Stimulated activated CD4-positive, alpha-beta T cell treated with anti-CD3 and anti-CD28 coated beads, Interleukin-12 subunit alpha, Interleukin-12 subunit beta, amount 100 ng/mL, for 4 hours (primary cell): ENCODE measurements around the gene TMEM121B.

Experiments used
- DNase-seq: peaks from one replicate; pipeline ENCODE4 v3.0.0-alpha.2; 2020

TMEM121B gene

DNA sequence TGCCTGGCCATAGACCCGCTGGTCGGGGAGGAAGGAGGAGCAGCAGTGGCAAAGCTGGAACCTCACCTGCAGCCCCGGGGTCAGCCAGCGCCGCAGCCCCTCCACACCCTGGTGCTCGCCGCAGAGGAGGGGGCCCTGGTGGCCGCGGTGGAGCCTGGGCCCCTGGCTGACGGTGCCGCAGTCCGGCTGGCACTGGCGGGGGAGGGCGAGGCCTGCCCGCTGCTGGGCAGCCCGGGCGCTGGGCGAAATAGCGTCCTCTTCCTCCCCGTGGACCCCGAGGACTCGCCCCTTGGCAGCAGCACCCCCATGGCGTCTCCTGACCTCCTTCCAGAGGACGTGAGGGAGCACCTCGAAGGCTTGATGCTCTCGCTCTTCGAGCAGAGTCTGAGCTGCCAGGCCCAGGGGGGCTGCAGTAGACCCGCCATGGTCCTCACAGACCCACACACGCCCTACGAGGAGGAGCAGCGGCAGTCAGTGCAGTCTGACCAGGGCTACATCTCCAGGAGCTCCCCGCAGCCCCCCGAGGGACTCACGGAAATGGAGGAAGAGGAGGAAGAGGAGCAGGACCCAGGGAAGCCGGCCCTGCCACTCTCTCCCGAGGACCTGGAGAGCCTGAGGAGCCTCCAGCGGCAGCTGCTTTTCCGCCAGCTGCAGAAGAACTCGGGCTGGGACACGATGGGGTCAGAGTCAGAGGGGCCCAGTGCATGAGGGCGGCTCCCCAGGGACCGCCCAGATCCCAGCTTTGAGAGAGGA is 11.9 kb downstream of the TMEM121B start:
- no peak for DNase-seq

DNA sequence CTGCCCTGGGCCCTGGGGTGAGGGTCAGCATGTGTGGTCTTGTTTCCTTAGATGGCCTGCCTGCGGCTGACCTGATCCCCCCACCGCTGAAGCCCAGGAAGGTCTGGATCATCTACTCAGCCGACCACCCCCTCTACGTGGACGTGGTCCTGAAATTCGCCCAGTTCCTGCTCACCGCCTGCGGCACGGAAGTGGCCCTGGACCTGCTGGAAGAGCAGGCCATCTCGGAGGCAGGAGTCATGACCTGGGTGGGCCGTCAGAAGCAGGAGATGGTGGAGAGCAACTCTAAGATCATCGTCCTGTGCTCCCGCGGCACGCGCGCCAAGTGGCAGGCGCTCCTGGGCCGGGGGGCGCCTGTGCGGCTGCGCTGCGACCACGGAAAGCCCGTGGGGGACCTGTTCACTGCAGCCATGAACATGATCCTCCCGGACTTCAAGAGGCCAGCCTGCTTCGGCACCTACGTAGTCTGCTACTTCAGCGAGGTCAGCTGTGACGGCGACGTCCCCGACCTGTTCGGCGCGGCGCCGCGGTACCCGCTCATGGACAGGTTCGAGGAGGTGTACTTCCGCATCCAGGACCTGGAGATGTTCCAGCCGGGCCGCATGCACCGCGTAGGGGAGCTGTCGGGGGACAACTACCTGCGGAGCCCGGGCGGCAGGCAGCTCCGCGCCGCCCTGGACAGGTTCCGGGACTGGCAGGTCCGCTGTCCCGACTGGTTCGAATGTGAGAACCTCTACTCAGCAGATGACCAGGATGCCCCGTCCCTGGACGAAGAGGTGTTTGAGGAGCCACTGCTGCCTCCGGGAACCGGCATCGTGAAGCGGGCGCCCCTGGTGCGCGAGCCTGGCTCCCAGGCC is 12.7 kb downstream of the TMEM121B start:
- no peak for DNase-seq

DNA sequence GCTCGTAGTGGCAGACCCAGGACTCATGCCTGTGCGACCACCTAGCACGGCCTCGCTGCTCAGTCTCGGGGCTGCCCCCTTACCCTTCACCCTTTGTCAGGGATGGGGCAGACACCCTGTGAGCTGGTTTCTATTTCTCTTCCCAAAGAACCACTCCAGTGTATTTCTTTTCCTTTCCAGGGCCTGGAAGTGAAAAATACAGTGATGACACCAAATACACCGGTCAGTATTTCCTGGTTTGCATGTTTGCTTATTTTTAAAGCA is 13.7 kb downstream of the TMEM121B start:
- DNase-seq: no peak

DNA sequence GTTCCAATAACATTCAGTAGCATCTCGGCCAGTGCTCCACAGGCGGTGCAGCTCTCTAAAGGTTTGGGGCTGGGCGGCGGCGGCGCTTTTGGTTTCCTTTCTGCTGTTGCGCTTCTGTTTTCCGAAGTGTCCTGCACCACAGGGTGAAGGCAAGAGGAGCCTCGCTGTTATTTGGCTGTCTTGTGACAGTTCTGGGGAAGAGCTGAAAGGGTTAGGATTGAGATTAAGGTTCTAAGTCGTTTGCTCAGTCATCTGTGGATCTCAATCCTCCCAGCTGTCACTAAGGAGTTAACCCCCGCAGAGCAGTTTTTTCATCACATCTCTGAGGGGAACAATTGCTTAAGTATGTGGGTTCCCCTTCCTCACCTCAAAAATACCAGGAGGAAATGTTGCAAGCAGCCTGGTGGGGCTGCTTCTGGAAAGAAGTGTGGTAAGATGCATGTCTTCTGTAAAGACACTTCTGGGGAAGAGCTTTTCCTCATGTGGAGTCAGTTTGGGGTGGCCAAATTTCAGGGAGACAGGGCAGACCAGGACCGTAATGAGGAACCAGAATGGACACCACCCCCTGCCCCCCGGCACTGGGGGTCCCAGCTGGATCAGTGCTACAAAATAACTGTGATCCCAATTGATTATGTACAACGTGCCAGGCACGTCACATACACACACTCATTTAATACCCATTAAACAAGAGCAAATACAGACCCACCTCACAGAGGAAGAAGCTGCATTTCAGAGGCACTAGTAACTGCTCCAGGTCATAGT is 14.2 kb downstream of the TMEM121B start:
- DNase-seq: no peak

DNA sequence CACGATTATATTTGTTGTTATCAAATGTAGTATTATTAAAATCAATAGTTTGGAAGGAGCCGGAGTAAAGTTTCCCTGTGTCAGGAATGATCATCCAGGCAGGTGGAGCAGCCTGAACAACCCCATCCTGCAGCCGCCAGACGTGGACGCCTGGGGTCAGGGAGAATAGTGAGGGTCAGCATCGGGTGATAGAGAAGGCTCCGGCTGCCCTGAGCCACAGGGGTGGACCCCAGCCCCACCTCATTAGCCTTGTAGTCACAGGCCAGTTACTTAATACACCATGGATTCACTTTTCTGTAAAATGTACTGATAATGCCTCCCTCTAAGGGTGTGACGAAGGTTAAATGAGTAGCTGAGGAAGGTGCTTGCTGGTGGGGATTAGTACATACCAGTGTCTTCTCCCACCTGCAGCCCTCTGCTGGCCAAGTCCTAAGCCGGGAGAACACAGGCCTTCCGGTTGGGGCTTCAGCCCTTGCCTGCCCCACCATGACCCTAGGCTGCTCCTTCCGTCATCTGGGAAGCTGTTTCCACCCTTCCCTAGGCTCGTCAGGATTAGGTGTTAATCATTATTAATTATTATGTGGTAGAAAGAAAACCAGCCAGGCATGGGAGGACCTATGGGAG is 14.9 kb downstream of the TMEM121B start:
- no peak for DNase-seq

DNA sequence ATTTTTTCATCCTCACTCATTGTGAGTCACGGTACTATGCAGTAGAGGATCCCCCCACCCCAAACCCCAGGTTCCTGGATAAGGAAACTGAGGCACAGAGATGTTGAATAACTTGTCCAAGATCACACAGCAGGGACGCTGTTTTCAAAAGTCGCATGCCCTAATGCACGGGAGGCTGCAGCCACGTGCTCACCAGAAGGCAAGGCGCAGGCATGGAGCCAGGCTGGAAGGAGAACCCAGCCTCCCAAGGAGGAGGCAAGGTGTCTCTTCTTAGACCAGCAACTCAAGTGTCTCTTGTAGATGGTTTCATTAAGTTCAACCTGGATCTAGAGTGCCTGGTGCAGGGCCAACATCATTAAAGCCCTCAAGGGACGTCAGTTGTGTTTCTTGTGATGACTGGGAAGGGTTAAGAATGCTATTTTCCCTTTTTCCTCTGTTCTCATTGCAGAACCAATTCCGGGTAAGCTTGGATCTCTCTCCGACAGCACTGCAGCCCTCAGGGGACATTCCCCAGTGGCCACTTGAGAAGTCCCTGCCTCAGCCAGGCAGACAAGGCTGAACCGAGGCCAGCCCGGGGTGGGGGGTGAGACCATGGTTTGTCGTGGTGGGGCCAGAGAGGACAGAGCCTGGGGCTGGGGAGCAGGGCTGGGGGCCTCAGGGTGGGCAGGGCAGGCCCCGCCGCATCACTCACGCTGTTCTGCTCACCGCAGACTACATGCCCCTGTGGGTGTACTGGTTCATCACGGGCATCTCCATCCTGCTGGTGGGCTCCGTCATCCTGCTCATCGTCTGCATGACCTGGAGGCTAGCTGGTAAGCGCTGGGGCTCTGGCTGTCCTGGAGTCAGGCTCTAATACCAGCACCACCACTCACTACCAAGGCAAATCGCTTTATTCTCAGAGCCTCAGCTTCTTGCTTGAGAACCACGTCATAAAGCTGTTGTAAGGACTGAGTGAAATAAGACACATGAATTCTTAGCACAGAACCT is 15.7 kb downstream of the TMEM121B start:
- DNase-seq: no peak

DNA sequence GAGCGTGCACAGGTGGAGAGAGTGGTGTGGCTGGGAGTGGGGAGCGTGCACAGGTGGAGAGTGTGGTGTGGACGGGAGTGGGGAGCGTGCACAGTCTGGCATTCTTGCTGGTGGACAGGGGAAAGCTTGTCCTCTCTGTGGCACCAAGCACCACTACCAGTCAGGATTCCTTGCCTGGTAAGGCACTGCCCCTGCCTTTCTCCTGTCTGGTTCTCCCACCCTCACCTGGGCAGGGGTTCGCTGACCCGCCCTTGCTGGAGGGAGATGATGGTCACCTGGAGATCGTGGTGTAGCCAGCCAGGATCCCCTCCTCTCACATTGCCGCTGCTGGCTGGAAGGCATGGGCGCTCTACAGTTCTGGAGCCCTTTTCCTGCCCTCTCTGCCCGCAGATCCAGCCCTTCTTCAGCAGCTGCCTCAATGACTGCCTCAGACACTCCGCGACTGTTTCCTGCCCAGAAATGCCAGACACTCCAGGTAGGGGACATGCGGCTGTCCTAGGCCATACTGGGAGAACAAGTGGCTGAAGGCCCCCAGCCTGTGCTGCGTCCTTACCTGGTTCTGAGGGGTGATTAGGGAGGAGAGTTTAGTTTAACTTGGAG is 16.7 kb downstream of the TMEM121B start:
- no peak for DNase-seq

DNA sequence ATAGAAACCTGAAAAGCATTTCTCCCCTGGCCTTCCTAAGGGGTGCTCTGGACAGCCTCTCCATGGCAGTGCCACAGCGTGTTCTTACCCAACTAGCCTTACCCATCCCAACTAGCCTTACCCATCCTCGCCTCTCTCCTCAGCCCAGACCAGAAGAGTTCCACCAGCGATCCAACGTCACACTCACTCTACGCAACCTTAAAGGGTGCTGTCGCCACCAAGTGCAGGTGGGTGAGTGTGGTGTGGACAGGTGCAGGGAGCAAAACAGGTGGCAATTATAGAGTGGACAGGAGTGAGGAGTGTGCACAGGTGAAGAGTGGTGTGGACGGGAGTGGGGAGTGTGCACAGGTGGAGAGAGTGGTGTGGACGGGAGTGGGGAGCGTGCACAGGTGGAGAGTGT is 17.8 kb downstream of the TMEM121B start:
- DNase-seq: no peak

DNA sequence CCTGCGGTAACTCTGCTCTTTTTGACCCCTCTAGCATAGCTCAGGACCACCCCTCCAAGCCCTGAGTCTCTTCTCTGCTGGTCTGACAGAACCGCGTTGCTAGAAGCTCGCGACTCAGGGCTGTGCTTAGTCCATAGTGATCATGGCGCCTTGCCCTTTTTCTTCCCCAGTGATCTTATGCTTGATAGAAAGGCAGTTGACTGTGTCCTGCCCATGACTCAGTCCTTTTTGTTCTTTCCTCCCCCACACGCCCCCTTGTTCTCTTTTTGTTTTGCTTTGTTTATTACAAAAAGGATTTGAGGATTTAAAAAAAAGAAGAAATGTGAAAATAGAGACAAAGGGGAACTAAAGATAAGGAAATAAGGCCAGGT is 18.9 kb downstream of the TMEM121B start:
- no peak for DNase-seq

DNA sequence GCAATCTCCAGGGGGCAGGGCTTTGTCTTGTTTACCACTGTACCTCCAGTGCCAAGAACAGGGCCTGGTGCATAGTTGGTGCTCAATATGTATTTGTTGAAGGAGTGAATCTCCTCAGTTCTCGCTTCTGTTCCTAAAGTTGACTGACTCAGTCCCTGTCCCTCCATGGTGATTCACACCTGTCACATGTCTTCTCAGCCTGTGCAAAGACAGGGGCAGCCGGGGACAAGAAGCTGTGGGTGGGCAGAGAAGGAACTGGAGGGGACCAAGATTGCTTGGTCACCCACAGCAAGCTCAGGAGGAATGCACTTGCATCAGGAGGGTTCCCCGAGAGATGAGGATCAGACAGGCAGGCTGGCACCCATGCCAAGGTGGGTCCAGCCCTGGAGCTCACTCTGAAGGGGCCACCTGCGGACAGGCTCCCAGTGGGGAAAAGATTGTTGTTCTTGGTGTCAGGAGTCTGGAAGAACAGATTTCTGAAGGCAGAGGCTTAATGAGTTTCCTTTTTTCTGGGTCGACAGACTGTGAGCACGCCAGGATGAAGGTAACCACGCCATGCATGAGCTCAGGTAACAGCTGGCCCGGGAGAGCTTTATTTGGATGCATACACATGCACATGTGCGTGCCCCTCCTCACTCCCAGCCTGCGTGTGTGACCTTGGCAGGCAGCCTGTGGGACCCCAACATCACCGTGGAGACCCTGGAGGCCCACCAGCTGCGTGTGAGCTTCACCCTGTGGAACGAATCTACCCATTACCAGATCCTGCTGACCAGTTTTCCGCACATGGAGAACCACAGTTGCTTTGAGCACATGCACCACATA is 19.5 kb downstream of the TMEM121B start:
- DNase-seq: no peak

DNA sequence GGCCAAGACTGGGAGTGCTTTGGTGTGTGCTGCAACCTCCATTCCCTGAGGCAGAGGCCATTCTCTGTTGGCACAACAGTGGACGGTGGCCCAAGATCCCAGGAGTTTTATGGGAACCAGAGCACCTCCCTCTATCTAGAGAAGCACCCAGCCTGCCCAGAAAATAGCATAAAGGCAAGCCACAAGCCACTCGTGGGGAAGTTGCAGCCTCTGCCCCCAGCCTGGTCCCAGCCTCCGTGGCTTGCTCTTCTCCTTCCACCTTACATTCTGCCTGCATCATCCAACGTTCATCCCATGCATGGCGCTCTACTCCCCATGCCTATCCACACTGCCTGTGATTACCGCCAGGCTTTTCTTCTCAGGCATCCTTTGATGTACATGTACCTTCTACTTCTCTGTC is 20.5 kb downstream of the TMEM121B start:
- DNase-seq: no peak

DNA sequence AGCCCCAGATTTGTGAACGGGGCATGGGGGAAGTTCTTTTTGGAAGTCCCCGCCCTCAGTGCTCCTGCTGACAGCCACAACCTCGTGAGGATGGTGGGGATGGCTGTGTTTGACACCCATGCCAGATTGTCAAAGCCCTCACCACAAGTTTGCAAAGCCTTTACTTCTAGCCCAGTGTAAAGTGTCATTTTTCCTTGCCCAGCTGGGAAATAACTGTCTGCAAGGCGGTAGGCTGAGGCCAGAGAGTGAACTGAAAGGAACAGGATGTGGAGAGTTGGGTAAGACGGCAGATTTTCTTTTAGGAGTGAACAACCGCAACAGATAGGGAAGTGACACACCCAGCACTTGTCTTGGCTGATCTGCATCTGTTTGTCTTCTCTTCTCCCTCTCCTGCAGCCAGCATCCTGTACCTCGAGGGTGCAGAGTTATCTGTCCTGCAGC is 22.8 kb downstream of the TMEM121B start:
- no peak for DNase-seq

DNA sequence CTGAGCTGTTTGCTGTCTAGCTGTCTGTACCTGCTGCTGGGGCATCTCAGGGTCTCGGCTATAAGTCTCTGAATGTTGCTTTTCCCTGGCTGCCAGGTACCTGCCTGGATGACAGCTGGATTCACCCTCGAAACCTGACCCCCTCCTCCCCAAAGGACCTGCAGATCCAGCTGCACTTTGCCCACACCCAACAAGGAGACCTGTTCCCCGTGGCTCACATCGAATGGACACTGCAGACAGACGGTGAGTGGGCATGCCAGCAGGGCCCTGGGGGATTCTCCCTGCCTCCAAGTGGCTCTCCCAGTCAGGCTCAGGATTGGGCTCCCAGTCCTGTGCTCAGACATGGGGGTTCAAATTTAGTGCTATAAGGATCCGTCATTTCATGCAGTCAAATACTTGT is 23.5 kb downstream of the TMEM121B start:
- no peak for DNase-seq

DNA sequence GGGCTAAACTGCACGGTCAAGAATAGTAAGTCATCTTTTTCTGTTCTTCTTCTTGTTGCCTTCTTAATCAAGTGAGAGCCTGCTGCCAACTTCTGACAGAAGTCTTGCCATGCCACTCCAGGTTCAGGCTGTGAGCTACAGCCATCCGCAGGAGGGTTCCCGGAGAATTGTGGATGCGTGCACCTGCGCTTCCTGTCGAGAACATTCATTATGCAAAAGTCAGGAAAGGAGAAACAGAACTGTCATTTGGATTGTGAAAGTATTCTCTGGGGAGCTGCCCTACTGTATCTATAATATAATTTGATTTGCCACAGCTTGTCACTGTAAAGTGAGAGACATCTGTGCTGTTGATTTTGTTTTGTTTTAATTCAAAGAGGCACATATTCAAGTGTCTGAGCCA is 24.1 kb downstream of the TMEM121B start:
- no peak for DNase-seq

DNA sequence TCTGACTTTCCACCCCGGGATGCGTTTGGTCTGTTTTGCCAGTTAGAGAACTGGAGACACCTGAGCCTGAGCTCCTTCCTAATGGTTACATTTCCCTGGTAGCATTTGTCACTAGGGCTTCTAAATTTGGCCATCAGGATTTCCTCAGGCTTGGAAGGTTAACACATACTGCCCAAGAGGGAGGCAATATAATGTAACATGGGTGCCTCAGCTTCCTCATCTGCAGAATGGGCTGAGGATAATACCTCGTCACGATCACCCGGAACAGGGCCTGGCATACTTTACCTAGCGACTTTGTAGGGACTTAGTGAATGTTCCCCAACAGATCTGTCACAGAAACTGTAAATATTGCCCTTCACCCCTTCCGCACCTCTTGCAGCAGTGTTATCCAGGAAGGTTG is 25.1 kb downstream of the TMEM121B start:
- DNase-seq: no peak

DNA sequence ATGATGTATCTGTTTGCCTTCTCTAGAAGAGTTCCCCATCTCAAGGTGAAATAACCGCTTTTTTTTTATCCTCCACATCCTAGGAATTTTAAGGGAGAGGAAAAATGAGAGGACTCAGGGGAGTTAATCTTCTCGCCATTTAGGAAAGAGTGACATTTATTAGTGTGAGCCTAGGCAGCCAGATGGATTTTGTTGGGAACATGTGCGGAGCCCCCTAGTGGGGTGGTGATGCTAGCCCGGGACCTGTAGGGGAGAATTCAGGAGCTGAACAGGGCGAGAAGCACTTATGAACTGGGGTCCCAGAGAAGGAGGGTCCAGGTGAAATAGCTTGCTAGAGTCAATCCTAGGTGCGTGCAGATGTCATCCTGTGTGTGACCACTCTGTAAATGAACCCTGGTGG is 25.6 kb downstream of the TMEM121B start:
- DNase-seq: no peak

DNA sequence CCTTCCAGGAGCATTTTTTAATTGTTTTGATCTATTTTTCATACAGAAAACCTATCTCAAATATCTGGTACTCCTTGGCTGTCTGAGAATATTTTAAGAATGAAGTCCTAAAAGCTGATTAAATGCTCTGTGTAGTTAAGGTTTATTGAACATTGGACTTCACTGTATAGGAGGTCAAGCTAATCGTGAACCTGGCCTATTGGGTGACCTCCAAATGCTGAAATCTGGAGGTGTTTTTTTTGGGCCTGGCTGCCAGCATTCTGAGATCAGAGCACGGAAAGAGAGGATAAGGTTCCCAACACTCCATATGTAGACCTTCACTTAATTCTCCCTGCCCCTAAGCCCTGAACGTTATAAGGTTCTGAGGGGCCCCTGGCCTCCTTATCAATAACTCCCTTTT is 28.1 kb downstream of the TMEM121B start:
- DNase-seq: no peak

DNA sequence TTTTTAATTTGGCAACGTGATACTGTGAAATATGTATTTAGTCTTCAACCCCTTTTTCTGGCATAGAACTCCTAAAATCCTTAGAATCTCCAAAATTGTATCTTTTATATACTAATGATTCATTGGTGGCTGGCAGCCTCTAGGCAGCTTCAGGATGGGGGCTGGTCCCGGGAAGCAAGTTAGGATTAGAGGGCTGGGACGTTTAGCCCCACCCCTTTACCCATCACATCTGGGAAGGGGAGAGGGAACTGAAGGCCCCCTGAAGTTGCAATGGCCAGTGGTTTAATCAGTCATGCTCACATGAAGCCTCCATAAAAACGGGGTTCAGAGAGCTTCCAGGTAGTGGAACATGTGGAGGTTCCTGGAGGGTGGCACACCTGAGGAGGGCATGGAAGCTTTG is 29.3 kb downstream of the TMEM121B start:
- no peak for DNase-seq

DNA sequence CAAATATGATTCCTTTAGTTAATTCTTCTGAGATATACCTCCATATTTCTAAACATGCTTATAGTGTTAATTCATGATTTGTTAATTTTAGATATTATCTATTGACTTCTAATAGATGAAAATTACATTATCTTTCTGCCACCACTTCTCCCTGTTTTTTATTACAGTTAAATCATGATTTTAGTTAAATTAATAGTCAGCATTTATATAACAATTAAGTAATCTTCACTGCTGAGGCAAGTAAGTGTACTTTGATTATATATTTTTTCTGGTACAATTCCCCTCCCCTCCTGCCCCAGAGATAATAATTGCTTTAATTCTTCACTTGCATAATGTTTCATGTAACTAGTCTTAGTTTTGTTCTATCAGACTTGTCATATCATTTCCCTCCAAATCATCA is 30.6 kb downstream of the TMEM121B start:
- DNase-seq: no peak

DNA sequence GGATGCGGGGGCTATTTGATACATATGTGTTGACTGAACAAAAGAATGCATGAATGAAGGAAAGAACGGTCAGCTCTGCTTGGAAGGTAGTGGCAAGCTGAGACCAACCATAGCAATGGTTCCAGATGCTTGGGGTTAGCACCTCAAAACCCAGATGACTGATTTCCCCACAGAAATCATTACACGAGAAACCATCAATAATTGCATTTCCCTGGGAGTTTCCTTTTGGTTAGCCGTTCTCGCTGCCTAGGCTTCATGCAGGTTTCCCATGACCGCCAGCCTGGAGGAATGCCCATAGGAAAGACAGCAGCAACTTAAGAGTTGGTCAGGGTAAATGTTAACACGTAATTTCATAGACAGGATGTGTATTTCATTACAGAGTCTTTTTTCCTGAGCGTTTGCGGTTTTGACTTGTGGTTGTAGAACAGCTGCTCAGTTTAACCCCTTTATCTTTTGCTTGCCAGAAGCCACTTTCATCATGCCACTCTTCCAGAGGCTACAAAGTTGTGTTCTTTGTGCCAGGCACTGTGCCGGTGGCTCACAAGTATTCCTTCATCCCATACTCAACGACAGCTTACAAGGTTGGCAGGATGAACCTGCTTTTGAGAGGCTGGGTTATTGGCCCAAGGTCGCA is 33.5 kb downstream of the TMEM121B start:
- DNase-seq: no peak
